PC-9 (cell line): Measurements from ENCODE around the gene JAK1. TPM values are rescaled to one million over a fixed set of nuclear protein-coding genes. Genes with fewer than 3 reads are reported as not detected.
"Not testable (repeated sequence)": the region's sequence is repeated elsewhere in the genome, so short reads cannot be mapped to it uniquely, and the experiment has no call there.

Experiments used
- BruUV-seq: library from RNA; stranded (reverse); fragments of 400-500 nt; replicated peaks from 2 replicates; lab custom pipeline; 2021; lab: Mats Ljungman, UMichigan
- CTCF ChIA-PET: fragments of 300-600 bp; sonication (Branson Sonifier 250); formaldehyde crosslinking; loops from one replicate; lab custom pipeline; 2022; ENCODE audit warnings: antibody characterized with exemption; lab: Charles Lee
- POLR2A ChIA-PET: fragments of 300-600 bp; sonication (Branson Sonifier 250); formaldehyde crosslinking; loops from one replicate; lab custom pipeline; 2022; ENCODE audit warnings: antibody characterized with exemption; ENCODE audit not compliant: unreplicated experiment; lab: Charles Lee
- DNase-seq, 2 experiments: peaks; one replicate each; pipeline versions ENCODE4 v3.0.0 to v3.0.0-alpha.2; 2015 to 2022; ENCODE audit warnings: mixed read lengths in 1 of 2
- H2AFZ ChIP-seq: fragments of 200-600 bp; sonication (generic); 2 replicates; pipeline ENCODE4 v1.8.1; 2017; ENCODE audit warnings: antibody characterized with exemption
- H3F3A ChIP-seq: fragments of 200-600 bp; sonication (generic); 2 replicates; pipeline ENCODE4 v1.8.1; 2017; ENCODE audit warnings: antibody characterized with exemption, mild to moderate bottlenecking, low read depth; ENCODE audit not compliant: insufficient read depth
- H3K27ac ChIP-seq: fragments of 200-600 bp; sonication (generic); 2 replicates; pipeline ENCODE4 v1.6.1; 2016; ENCODE audit warnings: mixed run types
- H3K27me3 ChIP-seq: fragments of 200-600 bp; sonication (generic); 2 replicates; pipeline ENCODE4 v1.6.1; 2016; ENCODE audit warnings: low read depth, mixed run types; ENCODE audit not compliant: insufficient read depth
- H3K36me3 ChIP-seq: fragments of 200-600 bp; sonication (generic); 2 replicates; pipeline ENCODE4 v1.6.1; 2016; ENCODE audit warnings: low read depth, mixed run types
- H3K4me1 ChIP-seq: fragments of 200-600 bp; sonication (generic); replicated peaks from 2 replicates; pipeline ENCODE4 v1.6.1; 2016; ENCODE audit warnings: mixed run types; ENCODE audit not compliant: insufficient read depth
- H3K4me2 ChIP-seq: fragments of 200-600 bp; sonication (generic); 2 replicates; pipeline ENCODE4 v1.6.1; 2017; ENCODE audit warnings: mixed run types
- H3K4me3 ChIP-seq: fragments of 200-600 bp; sonication (generic); 2 replicates; pipeline ENCODE4 v1.6.1; 2016; ENCODE audit warnings: mixed run types
- H3K79me2 ChIP-seq: fragments of 200-600 bp; sonication (generic); 2 replicates; pipeline ENCODE4 v1.6.1; 2017; ENCODE audit warnings: low read depth, mixed run types
- H3K9me2 ChIP-seq: fragments of 200-600 bp; sonication (generic); 2 replicates; pipeline ENCODE4 v1.8.1; 2017; ENCODE audit warnings: mild to moderate bottlenecking; ENCODE audit not compliant: insufficient read depth
- H3K9me3 ChIP-seq: fragments of 200-600 bp; sonication (generic); 2 replicates; pipeline ENCODE4 v1.8.1; 2016; ENCODE audit warnings: low read depth; ENCODE audit not compliant: insufficient read depth
- H4K20me1 ChIP-seq: fragments of 200-600 bp; sonication (generic); 2 replicates; pipeline ENCODE4 v1.8.1; 2017; ENCODE audit not compliant: insufficient read depth
- EZH2 ChIP-seq: fragments of 200-600 bp; sonication (generic); IDR thresholded peaks from 2 replicates; pipeline ENCODE4 v1.8.0; 2017; ENCODE audit warnings: antibody characterized with exemption, low read depth
- intact Hi-C: fragments of 100-400 bp; cut with micrococcal nuclease; formaldehyde crosslinking; loops from one replicate; pipeline ENCODE4 v1.10.0; 2022; ENCODE audit not compliant: unreplicated experiment
- total RNA-seq: library from RNA; stranded (reverse); gene quantifications from 2 replicates; pipeline ENCODE4 v1.2.3, GENCODE V29; 2021
- TF ChIP-seq, protein P1 (sequence below): fragments of 200-600 bp; sonication (generic); conservative IDR thresholded peaks from 2 replicates; pipeline ENCODE4 v1.6.1; 2017; ENCODE audit warnings: mixed run types, antibody characterized with exemption, mild to moderate bottlenecking, moderate library complexity

The JAK1 gene
- total RNA-seq, 1 experiment from 2014 or later, result 88.5 TPM

DNA sequence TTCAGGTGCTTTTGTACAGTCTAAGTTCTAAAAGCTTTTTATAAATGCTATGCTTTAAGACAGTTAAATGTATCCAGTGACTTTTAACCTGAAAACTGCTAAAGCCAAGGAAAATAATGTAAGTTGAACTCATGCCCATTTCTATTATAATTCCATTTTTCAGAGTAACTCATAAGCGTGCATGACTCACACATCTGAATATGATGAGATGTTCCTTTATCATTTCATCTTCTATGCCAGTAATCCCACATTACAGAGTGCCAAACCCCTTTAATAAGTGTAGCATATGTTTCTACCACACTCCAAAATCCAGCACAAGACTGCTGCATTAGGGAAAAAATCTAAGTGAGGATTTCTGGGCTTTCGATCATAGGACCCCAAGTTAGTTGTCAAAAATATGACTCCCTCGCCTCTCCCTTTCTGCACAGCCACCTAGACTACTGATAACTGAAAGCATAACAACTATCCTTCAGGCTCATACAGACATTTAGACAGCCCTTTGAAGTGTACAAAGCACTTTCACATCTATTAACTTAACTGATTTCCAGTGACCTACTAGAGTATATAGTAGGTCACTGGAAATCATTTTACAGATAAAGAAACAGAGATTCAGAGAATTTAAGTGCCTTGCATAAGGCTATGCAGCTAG lies 45.3 kb downstream of the JAK1 start:
- POLR2A ChIA-PET, result interaction anchor here (0.5 kb wide), 1 partner anchor 339 kb away, joined by 3 read pairs; no protein-coding TSS in a partner anchor

GRCh38 chr1:64919120-64919519 lies 47.2 kb downstream of the JAK1 start:
- H3K36me3 ChIP-seq, H2AFZ ChIP-seq, H4K20me1 ChIP-seq, CTCF ChIA-PET, intact Hi-C loops, H3K27me3 ChIP-seq, H3K9me3 ChIP-seq, DNase-seq, H3K9me2 ChIP-seq, H3K27ac ChIP-seq, POLR2A ChIA-PET, H3K4me3 ChIP-seq, H3K4me2 ChIP-seq, BruUV-seq: not testable (repeated sequence)
- Histone ChIP-seq H3F3A (peaks cover 33% of the 10 kb centered on the region), H3K79me2 (peaks cover 73% of the 10 kb centered on the region), H3K4me1 (peaks cover 59% of the 10 kb centered on the region)

More for the DNA sequence above, 45.3 kb downstream of the JAK1 start:
- DNase-seq, result peak in 1 of 2 experiments; percentile 63
- BruUV-seq, result no TSS peak
- TF ChIP-seq, protein P1, sequence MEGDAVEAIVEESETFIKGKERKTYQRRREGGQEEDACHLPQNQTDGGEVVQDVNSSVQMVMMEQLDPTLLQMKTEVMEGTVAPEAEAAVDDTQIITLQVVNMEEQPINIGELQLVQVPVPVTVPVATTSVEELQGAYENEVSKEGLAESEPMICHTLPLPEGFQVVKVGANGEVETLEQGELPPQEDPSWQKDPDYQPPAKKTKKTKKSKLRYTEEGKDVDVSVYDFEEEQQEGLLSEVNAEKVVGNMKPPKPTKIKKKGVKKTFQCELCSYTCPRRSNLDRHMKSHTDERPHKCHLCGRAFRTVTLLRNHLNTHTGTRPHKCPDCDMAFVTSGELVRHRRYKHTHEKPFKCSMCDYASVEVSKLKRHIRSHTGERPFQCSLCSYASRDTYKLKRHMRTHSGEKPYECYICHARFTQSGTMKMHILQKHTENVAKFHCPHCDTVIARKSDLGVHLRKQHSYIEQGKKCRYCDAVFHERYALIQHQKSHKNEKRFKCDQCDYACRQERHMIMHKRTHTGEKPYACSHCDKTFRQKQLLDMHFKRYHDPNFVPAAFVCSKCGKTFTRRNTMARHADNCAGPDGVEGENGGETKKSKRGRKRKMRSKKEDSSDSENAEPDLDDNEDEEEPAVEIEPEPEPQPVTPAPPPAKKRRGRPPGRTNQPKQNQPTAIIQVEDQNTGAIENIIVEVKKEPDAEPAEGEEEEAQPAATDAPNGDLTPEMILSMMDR, result no peak
- no peak for TF ChIP-seq EZH2
- Histone ChIP-seq H3K27ac (peak overlapping the region; percentile 62), H3K4me3 (no peak overlapping the region), H3F3A (peaks cover 31% of the 10 kb centered on the region), H3K9me3 (no peaks in the 10 kb centered on the region), H3K79me2 (peaks cover 70% of the 10 kb centered on the region), H3K36me3 (no peaks in the 10 kb centered on the region), H3K9me2 (no peaks in the 10 kb centered on the region), H4K20me1 (no peaks in the 10 kb centered on the region), H3K4me1 (peaks cover 49% of the 10 kb centered on the region), H3K27me3 (no peaks in the 10 kb centered on the region), H2AFZ (no peak overlapping the region), H3K4me2 (peak overlapping the region; percentile 52)
- intact Hi-C loops, result no loop called here
- CTCF ChIA-PET, result no interaction called here

DNA sequence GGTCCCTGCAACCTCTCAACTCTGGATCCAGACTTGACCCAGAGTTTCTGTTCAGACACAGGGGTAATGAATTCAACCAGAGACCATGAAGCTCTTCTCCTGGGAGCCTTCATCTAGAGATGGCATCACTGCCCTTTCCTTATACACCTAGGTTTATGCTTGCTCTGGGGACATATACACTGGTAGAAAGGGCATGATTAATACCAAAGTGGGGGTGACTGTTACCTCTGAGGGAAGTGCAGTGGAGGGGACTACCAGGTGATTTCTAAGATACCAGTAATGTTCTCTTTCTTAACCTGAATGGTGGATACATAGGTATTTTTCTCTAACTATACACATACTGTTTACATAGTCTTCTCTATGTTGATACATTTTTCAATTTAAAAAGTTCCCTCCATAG lies 48.4 kb downstream of the JAK1 start:
- H3K27ac ChIP-seq, result peak overlapping the region; percentile 49
- H3K27me3 ChIP-seq, result no peaks in the 10 kb centered on the region
- peaks cover 59% of the 10 kb centered on the region for H3K4me1 ChIP-seq
- ChIA-PET POLR2A (interaction anchor here (0.6 kb wide), 1 partner anchor 24 kb away, joined by 4 read pairs; no protein-coding TSS in a partner anchor), CTCF (no interaction called here)
- H2AFZ ChIP-seq, result no peak overlapping the region
- no peaks in the 10 kb centered on the region for H3K9me2 ChIP-seq
- H3K36me3 ChIP-seq, result no peaks in the 10 kb centered on the region
- DNase-seq, result no peak
- H3F3A ChIP-seq, result peaks cover 33% of the 10 kb centered on the region
- no TSS peak for BruUV-seq
- H3K9me3 ChIP-seq, result no peaks in the 10 kb centered on the region
- no peaks in the 10 kb centered on the region for H4K20me1 ChIP-seq
- peak overlapping the region; percentile 45; the same call in 1 of the 2 replicates for H3K4me2 ChIP-seq
- H3K79me2 ChIP-seq, result peaks cover 72% of the 10 kb centered on the region
- TF ChIP-seq, protein P1, result no peak
- no peak for TF ChIP-seq EZH2
- H3K4me3 ChIP-seq, result no peak overlapping the region
- intact Hi-C loops, result loop anchor here (1.0 to 2.0 kb wide), 2 partner anchors 20 to 49 kb away; partner anchors contain the start of gene JAK1
